ENCODE results near the gene PLCB4. TPM values are rescaled to one million over a fixed set of nuclear protein-coding genes. Genes with fewer than 3 reads are reported as not detected.
A peak's percentile ranks its signal among the peaks of the same experiment; 100 is the strongest.

The PLCB4 gene
- total and polyA plus RNA-seq, 2 donors (not counting 1 experiment from before 2014, with no cell fraction given) = 7.3 to 13.7 TPM

DNA sequence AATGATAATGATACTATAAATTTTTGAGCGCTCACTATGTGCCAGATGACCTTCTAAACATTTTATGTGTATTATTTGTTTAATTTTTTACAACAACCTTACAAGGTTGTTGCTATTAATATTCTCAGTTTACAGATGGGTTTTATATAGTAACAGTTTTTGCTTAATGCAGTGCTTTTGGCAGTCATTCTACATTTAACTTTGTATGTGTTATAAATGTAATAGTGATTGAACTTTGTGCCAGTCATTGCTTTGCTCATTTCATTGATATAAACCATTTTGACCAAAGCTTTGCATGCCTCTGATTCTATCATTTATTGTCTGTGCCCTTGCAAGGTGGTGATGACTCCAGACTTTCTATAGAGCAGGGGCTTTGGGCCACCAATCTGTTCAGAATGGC lies 239.2 kb downstream of the PLCB4 start:
- no peak for TF ChIP-seq CTCF (conservative IDR thresholded peaks at IDR 0.05 in 1 of 2, IDR thresholded peaks at IDR 0.05 in 1 of 2; ENCODE audit: low read depth in 1 of 2, low read length in 2 of 2)
- TF ChIP-seq EZH2 (IDR thresholded peaks at IDR 0.05; ENCODE audit: low read length, missing control alignments) = no peak
- Histone ChIP-seq H3K36me3 (ENCODE audit: control insufficient read depth, insufficient read depth, low read length) (no peaks in the 10 kb centered on the region), H3K27ac (ENCODE audit: insufficient read depth, low read length) (no peak overlapping the region), H2AFZ (ENCODE audit: low read length) (no peak overlapping the region), H3K4me1 (ENCODE audit: control insufficient read depth, extremely low read depth, insufficient read depth, low read length) (peaks cover 8% of the 10 kb centered on the region), H3K9ac (ENCODE audit: insufficient read depth, low read length) (no peak overlapping the region), H3K4me2 (ENCODE audit: extremely low read depth, insufficient read depth, low read length) (no peak overlapping the region), H3K27me3 (ENCODE audit: control insufficient read depth, insufficient read depth, low read length) (no peaks in the 10 kb centered on the region), H3K79me2 (ENCODE audit: control insufficient read depth, insufficient read depth, low read length) (no peaks in the 10 kb centered on the region), H4K20me1 (ENCODE audit: control insufficient read depth, extremely low read depth, insufficient read depth, low read length) (no peaks in the 10 kb centered on the region), H3K9me3 (ENCODE audit: control insufficient read depth, insufficient read depth, low read depth, low read length) (no peaks in the 10 kb centered on the region), H3K4me3 (replicated peaks in 1 of 4; ENCODE audit: control extremely low read depth in 1 of 4, insufficient read depth in 1 of 4, low read depth in 3 of 4, low read length in 4 of 4) (no peak overlapping the region)
- peak in 1 of 2 donors; percentile 50 for DNase-seq (ENCODE audit: low read depth in 2 of 2)

GRCh38 chr20:9311132-9311531 lies 242.2 kb downstream of the PLCB4 start:
- Histone ChIP-seq H4K20me1 (ENCODE audit: control insufficient read depth, extremely low read depth, insufficient read depth, low read length) (no peaks in the 10 kb centered on the region), H2AFZ (ENCODE audit: low read length) (no peak overlapping the region), H3K36me3 (ENCODE audit: control insufficient read depth, insufficient read depth, low read length) (no peaks in the 10 kb centered on the region), H3K9me3 (ENCODE audit: control insufficient read depth, insufficient read depth, low read depth, low read length) (no peaks in the 10 kb centered on the region), H3K9ac (ENCODE audit: insufficient read depth, low read length) (no peak overlapping the region), H3K27me3 (ENCODE audit: control insufficient read depth, insufficient read depth, low read length) (no peaks in the 10 kb centered on the region), H3K4me2 (ENCODE audit: extremely low read depth, insufficient read depth, low read length) (no peak overlapping the region), H3K79me2 (ENCODE audit: control insufficient read depth, insufficient read depth, low read length) (no peaks in the 10 kb centered on the region), H3K27ac (ENCODE audit: insufficient read depth, low read length) (no peak overlapping the region), H3K4me1 (ENCODE audit: control insufficient read depth, extremely low read depth, insufficient read depth, low read length) (peaks cover 8% of the 10 kb centered on the region), H3K4me3 (replicated peaks in 1 of 4; ENCODE audit: control extremely low read depth in 1 of 4, insufficient read depth in 1 of 4, low read depth in 3 of 4, low read length in 4 of 4) (no peak overlapping the region)
- TF ChIP-seq EZH2 (IDR thresholded peaks at IDR 0.05; ENCODE audit: low read length, missing control alignments) = no peak
- TF ChIP-seq CTCF (conservative IDR thresholded peaks at IDR 0.05 in 1 of 2, IDR thresholded peaks at IDR 0.05 in 1 of 2; ENCODE audit: low read depth in 1 of 2, low read length in 2 of 2) = no peak
- peak; percentile 32 for DNase-seq (ENCODE audit: low read depth in 2 of 2)

DNA sequence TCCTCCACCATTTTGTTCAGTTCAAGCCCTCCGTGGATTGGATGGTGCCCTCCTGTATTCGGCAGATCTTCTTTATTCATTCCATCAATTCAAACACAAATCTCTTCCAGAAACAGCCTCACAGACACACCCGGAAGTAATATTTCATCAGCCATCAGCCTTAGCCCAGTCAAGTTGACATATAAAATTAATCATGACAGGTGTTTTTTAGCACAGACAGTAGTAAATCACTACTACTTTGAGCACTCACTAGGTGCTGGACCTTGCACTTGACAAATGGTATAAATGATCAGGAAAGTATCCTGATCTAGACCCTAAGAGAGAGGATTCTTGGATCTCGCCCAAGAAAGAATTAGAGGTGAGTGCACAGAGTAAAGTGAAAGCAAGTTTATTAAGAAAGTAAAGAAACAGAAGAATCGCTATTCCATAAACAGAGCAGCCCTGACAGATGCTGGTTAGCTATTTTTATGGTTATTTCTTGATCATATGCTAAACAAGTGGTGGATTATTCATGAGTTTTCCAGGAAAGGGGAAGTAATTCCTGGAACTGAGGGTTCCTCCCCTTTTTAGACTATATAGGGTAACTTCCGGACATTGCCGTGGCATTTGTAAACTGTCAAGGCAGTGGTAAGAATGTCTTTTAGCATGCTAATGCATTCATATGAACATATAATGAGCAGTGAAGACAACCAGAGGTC lies 250.9 kb downstream of the PLCB4 start:
- Histone ChIP-seq H3K4me2 (ENCODE audit: extremely low read depth, insufficient read depth, low read length) (no peak overlapping the region), H3K79me2 (ENCODE audit: control insufficient read depth, insufficient read depth, low read length) (no peaks in the 10 kb centered on the region), H2AFZ (ENCODE audit: low read length) (no peak overlapping the region), H3K9ac (ENCODE audit: insufficient read depth, low read length) (no peak overlapping the region), H3K27me3 (ENCODE audit: control insufficient read depth, insufficient read depth, low read length) (no peaks in the 10 kb centered on the region), H3K4me3 (replicated peaks in 1 of 4; ENCODE audit: control extremely low read depth in 1 of 4, insufficient read depth in 1 of 4, low read depth in 3 of 4, low read length in 4 of 4) (no peak overlapping the region), H3K36me3 (ENCODE audit: control insufficient read depth, insufficient read depth, low read length) (no peaks in the 10 kb centered on the region), H4K20me1 (ENCODE audit: control insufficient read depth, extremely low read depth, insufficient read depth, low read length) (no peaks in the 10 kb centered on the region), H3K4me1 (ENCODE audit: control insufficient read depth, extremely low read depth, insufficient read depth, low read length) (peaks cover 2% of the 10 kb centered on the region), H3K27ac (ENCODE audit: insufficient read depth, low read length) (no peak overlapping the region), H3K9me3 (ENCODE audit: control insufficient read depth, insufficient read depth, low read depth, low read length) (no peaks in the 10 kb centered on the region)
- TF ChIP-seq EZH2 (IDR thresholded peaks at IDR 0.05; ENCODE audit: low read length, missing control alignments) (no peak), CTCF (conservative IDR thresholded peaks at IDR 0.05 in 1 of 2, IDR thresholded peaks at IDR 0.05 in 1 of 2; ENCODE audit: low read depth in 1 of 2, low read length in 2 of 2) (no peak)
- peak in 1 of 2 donors; percentile 30 for DNase-seq (ENCODE audit: low read depth in 2 of 2)

Data from fibroblast of lung (primary cell).